NCI-H187 treated with DMSO at 0.1 percent for 48 hours (cell line): ENCODE results near the gene CSNK1G3.
"Not testable (repeated sequence)": the region's sequence is repeated elsewhere in the genome, so short reads cannot be mapped to it uniquely, and the experiment has no call there.

Experiments
- DNase-seq: peaks from one replicate; lab custom pipeline; 2025; lab: John Stamatoyannopoulos, UW

The CSNK1G3 gene

DNA sequence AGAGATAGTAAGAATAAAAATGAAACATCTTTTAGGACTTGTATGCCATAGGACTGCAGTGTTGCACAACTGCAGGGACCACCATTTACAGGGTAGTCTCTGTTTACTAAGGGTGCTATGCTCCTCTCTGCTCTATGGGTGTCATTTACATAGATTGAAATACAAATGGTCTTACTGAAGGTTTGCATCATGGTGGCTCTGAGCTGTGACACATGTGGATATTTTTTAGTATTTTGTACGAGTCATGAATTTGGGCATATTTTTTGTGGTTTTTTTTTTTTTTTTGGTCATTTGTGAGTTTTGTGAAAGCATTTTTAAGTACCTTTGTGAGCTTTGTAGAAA is 47.4 kb downstream of the CSNK1G3 start:
- DNase-seq, result no peak

DNA sequence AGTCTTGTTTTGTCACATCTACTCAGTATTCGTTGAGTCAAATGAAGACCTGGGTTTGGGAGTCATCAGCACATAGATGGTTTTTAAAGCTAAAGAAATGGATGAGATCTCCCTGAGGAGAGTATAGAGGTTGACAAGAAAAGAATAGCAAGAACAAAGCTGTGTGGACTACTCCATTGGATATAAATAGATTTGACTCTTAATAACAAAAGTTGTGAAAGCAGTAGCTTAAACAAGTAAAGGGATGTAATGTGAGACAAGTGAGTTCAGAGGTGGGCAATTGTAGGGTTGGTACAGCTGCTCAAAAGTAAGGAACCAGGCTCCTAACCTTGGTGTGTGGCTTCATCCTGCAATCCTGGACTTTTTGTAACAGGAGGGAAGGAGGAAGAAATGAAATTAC is 49.3 kb downstream of the CSNK1G3 start:
- no peak for DNase-seq

DNA sequence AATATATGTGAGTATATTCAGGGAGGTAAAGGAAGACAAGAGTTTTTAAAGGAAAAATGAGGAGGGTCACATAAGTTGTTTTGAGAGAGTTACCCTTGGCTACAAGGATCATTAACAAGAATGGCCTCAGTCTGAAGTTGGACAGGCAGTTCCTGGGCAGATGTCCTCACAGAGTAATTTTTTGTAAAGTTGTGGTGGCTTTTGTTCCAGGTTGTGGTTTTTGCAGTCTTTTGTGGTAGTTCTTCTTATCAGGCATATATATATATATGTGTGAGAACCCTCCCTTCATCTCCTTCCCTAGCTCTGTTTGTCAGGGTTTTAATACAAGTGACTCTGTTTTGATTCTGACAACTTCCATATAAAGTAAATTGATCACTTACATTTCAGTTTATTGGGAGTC is 60.0 kb downstream of the CSNK1G3 start:
- no peak for DNase-seq

DNA sequence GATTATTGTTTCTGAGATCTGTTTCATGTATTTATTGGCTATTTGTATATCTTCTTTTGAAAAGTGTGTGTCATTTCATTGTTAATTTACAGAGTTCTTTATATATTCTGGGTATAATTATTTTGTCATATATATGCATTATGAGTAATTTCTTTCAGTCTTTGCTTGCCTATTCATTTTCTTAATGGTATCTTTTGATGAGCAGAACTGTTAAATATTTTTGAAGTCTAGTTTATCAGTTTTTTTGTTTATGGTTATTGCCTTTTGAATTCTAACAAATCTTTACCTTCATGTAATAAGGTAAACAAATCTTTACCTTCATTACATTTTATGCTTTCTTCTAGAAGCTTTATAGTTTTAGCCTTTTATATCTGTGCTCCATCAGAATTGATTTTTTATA is 66.4 kb downstream of the CSNK1G3 start:
- no peak for DNase-seq

DNA sequence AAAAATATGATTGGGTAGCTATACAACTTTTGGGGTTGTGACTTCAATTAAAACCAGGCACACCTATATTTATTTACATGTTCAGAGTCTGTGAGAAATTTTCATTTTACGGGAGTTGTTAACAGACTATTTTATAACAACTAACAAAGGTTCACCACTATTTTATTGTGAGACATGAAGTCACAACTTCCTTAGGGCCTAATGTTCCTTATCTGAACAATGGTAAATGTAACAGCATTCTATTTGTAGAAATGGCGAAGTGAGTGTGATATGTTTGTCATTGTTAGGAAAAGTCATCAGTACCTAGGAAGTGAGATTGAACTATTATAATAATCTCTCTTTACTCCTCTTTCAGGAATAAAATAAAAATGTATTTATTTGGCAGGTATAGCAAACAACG is 67.4 kb downstream of the CSNK1G3 start:
- DNase-seq, result no peak

DNA sequence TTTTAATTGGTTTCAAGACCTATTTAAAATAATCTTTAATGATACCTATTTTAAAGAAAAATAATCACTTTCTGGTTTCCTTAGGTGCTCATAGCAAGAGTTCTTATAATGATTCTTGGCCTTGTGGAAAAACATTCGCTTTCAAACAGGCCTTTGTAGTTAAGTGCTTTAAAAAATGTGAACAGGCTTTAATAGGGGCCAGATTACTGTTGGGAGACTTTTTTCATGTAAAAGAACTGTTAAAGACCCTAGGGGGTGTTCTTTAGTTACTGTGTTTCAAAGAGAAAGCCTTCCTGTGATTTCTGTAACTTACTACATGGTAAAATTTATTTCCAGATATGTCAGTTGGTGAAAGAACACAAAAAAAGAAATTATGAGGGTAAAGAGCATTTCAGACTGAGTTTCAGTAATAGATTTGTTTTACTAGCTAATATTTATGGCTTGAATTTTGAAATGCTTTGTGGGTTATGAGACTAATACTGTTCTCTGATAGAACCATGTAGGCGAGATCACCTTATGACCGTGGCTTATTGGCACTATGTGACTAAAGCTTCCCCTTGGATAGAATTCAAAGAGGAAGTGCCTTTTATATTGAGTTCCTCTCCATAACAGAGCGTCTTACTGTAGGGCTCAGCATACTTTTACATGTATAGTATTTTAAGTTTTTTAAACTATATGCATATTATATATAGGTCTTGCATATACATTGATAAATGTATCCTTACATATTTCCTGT is 70.7 kb downstream of the CSNK1G3 start:
- no peak for DNase-seq

DNA sequence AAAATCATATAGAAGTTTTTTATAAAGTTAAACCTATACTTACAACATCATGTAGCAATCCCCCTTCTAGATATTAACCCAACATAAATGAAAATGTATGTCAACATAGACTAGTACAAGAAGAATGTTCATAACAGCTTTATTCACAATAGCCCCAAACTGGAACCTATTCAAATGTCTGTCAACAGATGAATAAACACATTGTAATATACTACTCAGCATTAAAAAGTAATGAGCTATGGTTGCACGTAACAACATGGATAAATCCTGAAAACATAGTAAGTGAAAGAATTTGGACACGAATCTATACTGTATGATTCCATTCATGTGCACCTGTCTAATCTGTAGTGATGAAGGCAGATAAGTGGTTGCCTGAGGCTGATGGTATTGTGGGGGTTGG is 73.9 kb downstream of the CSNK1G3 start:
- DNase-seq, result no peak

DNA sequence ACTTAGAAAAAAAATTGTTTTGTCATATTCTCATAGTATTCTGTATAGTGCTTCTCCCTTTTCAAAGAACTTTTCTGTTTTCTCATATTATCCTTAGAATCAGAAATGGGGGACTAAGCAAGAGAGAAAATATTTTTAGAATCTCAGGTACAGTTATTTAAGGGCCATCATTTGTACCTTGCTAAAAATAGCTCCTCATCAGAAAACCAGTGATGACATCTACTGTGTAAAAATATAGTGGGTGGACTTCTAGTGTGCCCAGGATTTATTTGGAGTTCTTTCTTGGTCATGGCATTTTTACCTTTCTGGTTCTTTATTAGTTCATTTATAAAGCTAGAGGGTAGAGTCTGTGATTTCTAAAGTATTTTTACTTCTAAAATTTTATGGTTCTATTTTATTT is 82.5 kb downstream of the CSNK1G3 start:
- DNase-seq, result no peak

DNA sequence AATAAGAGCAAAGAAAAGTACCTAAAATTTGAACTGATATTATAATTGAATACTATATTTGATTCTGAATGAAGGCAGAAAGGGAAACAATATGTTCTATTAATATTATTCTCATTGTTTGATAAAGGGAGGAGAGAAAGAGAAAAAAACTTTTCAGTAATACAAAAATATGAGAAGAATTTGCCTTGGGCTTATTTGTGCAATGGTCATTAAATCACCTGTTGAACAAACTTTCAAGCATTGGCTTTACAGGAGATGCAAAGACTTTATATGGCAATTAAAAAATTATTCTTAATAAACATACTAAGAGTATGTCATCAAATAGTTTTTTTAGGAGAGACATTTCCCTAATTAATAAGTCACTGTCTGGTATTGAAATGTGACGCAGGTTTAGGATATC is 85.0 kb downstream of the CSNK1G3 start:
- DNase-seq, result no peak

DNA sequence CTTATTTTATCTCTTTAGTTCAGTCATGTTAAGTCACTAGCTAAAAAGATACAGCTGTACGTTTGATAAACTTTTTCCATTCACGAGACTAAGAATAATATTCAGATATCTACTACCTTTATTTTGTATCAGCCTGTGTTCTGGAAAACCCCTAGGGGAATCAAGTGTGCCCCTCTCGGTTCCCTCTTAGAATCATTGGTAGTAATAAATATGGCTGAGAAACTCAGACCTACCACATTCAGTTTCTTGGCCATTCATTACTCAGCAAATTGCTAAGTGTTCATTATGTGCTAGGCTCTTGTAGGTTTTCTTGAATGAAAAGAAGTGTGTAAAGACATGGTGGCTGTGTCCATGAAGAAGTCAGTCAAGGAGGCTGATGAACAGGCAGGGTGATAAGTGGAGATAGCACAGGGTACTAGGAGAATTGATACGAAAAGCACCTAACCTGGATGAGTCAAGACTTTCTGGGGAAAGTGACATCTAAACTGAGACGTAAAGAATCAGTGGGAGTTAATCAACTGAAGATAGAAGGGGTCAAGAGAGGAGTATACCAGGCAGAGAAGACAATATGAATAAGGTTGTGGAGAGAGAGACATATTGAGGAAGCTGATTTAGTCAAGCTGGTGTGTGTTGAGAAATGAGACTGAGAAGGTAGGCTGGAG is 86.2 kb downstream of the CSNK1G3 start:
- DNase-seq, result no peak

DNA sequence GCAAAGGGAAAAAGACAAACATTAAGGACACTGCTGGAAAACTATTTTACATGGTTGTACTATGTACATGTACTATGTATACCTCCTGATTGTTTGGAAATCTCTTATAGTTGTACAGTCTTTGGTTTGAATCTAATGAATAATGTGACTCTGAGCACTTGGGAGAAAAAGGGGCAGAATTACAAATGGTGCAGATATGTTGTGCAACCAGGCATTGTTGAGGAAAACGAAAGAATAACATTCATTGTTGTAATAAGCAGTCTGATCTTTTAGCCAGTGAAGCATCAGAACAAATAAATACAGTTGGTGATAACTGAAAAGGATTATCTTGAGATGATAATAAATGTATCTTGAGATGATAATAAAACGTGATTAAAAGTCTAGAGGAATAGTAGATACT is 87.2 kb downstream of the CSNK1G3 start:
- no peak for DNase-seq

DNA sequence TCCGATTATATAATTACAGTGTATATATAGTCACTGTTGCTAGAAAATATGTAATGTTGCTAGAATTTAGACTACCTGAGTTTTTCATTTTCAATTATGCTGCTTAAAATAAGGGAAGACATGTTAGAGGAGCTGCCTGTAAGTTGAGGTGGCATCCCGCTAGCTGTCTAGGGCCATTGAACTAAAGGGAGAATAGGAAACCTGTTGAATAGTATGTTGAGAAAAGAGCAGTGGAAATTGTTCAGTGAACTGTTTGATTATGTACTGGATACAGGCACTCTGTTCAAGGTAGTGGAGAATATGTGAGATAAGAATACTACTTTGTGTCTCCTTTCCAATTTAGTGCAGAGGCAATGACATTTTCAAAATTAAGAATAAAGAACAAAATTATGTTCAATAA is 89.6 kb downstream of the CSNK1G3 start:
- no peak for DNase-seq

DNA sequence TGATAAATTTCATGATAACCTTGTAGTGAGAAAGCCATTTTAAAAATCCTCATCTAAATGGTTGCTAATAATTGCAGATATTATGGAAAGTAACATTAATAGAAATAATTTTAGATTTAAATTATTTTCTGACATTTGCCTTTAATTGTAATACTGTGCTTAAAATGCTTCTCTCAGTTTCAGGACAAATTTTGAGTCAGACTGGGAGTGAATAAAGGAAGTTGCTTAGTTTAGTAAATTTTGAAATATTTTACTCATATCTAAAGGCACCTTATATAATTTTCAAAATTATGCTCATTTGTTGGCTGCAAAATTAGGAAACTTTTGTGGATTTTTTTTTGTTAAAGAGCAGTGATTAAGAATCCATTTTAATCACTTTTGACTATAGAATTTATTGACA is 93.8 kb downstream of the CSNK1G3 start:
- DNase-seq, result no peak

DNA sequence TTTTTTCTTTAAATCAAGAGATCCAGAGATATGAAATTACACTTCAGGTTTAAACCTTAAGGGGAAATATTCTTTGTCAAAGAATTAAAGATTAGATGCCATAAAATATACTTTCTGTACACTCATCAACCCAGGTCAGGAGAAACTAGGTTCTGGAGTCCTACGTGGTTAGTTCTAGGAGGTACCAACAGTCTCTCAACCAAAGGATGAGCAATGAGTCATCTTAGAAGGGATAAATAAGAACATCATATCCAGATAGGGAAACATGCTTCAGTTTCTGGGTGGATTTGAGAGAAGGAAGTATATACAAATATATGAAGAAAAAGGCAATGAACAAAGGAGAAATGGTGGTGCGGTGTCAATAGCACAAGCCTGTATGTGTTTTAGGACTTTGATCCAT is 98.2 kb downstream of the CSNK1G3 start:
- no peak for DNase-seq

DNA sequence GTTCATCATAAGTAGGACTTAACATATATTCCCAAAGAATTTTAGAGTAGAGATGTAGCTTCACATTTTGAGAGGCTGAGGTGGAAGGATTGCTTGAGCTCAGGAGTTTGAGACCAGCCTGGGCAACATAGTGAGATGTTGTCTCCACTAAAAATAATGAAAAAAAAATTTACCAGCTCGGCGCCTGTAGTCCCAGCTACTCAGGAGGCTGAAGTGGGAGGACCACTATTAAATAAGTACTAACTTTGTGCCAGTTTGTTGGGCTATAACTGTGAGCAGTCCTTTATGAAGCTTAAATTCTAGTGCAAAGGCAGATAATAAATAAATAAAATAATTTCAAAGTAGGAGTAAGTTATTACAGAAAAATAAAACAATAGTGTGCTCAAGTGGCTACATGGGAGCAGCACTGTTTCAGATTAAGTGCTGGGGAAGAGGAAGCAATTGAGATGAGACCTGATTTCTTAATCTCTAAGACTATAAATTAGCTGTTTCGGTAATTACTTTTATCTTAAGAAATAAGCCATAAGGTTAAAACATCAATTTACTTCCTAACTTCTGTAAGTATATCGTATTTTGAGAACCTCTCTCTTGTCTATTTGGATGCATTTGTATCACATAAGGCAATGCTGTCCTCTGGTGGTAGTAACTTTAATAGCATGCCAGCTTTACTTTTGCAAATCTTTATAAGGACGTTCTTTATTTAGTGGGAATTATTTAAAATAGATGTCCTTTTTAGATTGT is 98.9 kb downstream of the CSNK1G3 start:
- DNase-seq, result no peak

DNA sequence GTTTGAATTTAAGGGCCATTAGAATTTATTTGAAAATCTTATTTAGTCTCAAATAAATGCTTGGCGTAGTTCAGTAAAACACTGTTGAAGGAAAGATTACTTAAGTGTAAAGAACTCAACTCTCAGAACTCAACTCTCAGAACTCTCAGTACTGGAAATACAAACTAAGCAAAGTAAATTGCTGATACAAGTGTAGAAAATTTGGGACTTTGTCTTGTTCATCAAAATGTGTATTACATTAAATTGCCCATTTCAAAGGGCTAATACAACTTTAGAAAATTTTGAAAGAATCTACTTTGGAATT is 99.4 kb downstream of the CSNK1G3 start:
- DNase-seq, result no peak

DNA sequence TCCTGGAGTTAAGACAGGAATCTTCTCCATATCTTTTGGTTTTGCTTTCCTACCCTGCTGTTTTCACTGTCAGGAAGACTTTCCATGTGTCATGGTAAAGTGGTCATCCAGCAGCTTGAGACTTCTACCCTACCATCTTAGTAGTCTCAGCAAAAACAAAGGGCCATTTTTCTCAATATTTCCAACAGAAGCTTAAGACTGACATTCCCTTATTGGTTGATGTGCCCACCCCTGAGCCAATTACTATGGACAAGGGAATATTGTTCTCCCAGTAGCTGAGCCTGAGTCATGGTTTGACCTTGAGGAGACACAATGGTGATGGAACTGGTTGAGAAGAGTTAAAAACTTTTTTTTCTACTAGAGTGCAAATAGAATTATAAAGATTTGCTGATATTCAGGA is 105.6 kb downstream of the CSNK1G3 start:
- DNase-seq, result no peak

DNA sequence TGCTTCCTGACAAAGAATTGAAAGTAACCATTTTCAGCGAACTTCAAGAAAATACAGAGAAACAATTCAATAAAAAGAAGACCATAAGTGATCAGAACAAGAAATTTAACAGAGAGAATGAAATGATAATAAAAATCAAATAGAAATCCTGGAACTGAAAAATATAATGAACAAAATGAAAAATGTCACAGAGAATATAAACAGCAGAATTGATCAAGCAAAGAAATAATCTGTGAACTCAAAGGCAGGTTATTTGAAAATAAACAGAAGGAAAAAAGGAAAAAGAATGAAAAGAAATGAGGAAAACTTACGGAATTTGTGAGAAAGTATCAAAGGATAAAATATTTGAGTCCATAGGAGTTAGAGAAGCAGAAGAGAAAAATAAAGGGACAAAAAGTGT is 114.1 kb downstream of the CSNK1G3 start:
- no peak for DNase-seq

DNA sequence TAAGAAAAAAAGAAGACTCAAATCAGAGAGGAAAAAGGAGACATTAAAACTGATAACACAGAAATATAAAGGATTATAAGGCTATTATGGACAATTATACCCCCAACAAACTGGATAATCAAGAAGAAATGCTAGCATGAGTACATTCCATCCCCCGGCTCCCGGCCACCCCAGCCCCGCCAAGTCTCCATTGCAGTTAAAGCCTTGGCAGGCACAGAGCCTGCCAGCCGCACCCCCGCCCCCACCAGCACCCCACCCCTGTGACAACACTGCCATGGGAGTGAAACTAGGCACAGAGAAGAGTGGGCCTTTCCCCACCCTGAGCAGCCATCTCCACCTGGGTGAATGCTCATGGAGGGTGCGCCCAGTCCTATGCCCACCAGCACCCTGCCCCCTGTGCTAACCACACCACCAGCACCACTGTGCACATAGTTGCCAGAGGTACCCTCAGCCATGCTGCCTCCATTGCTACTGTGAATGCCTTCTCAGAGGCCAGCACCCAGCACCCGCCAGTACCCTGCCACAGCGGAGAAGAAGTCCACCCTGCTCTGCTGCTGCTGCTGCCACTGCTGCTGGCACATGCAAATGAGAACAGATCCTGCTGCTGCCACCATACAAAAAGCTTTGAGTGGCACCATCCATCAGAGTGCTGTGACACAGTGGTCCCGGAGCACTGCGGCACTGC is 117.0 kb downstream of the CSNK1G3 start:
- DNase-seq, result no peak

DNA sequence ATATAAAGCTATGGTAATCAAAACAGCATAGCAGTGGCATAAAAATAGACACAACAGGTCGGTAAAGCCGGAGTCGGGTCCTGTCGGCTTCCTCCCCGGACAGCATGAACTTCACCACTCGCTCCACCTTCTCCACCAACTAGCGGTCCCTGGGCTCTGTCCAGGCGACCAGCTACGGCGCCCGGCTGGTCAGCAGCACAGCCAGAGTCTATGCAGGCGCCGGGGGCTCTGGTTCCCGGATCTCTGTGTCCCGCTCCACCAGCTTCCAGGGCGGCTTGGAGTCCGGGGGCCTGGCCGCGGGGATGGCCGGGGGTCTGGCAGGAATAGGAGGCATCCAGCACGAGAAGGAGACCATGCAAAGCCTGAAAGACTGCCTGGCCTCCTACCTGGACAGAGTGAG is 124.0 kb downstream of the CSNK1G3 start:
- no peak for DNase-seq

DNA sequence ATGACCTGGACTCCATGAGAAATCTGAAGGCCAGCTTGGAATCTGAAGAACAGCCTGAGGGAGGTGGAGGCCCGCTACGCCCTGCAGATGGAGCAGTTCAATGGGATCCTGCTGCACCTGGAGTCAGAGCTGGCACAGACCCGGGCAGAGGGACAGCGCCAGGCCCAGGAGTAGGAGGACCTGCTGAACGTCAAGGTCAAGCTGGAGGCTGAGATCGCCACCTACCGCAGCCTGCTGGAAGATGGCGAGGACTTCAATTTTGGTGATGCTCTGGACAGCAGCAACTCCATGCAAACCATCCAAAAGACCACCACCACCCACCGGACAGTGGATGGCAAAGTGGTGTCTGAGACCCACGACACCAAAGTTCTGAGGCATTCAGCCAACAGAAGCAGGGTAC is 125.1 kb downstream of the CSNK1G3 start:
- DNase-seq, result not testable (repeated sequence)

DNA sequence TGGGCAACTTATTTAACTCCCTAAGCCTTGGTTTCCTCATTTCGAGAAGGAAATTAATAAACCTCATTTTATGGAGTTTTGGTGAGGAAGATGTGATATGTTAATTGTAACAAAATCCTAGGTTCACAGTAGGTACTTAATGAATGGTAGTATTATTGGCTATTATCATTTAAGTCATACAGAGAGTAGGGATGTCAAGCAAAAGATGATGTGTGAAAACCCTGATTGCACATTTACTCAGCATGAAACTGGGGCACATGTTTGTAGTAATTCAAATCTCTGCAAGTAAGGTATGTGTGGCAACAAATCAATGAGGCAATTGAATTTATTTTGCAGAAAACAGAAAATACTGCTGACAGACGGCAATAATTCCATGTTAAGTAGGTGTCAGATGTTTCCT is 127.3 kb downstream of the CSNK1G3 start:
- no peak for DNase-seq

DNA sequence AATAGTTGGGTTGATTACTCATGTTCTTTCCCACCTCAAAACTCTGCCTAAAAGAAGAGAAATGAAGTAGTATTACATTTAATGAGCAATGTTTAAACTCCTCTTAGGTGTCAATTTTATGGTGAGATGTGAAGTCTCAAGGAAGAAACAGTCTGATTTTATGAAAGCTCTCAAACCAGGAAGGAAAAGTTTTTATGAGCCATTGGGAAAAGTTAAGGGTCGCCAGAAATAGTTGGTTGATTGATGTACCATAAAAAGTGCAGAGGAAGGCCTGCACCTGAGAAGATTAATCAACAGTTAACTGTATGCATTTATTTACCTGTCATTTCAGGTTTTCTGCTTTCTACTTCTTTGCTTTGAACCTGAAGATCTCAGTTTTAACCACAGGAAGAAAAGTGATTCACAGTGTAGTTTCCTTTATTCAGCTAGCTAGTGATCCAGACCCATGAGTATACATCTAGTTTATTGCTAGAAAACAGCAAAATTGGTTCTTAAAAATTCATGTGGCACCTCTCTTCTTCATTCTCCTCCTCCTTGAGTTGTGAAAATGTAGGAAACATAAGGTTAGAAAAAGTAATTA is 133.1 kb downstream of the CSNK1G3 start:
- no peak for DNase-seq
